GM19240 (cell line): Measurements from ENCODE around the gene ZFP14.

Experiments used
- DNase-seq: peaks from one replicate; pipeline ENCODE4 v3.0.0; 2011; ENCODE audit warnings: low spot score; ENCODE audit not compliant: insufficient read length

The ZFP14 gene

DNA sequence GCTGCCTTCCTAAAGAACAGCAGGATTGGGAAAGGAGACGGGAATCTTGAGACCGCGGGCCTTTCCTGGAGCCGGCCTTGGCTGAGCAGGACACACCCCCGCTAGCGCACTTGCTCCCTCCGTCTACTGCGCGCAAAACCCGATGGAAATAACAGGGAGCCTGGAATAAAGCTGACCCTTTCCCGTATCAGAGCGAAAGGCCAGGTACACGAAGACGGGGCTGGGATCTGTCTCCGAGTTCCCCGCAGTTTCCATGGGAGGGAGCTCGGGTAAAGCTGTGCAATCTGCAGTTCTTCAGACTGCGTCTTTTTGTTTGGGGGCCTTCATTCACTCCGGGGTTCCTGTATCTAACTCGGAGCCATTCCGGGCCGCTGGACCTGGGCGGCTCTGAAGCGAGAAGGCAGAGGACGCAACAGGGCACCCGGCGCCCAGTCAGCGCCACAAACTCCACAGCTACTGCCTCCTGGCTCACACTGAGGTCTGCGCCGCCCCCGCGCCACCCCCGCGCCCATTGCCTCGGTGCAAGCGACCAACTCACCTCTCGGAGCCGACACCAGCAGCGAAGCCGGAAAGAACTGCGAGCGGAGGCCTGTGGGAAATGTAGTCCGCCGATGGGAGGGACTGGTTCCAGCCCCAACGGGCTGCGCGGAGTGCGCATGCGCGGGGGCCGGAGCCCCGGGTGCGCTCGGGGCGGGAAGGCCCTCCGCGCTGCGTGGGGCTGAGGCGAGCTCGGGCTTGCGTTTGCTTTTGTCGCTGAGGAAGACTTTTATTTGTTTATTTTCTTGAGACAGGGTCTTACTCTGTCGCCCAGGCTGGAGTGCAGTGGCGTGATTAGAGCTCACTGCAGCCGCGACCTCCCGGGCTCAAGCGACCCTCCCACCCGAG, at the start of gene ZFP14:
ZFP14 (minus strand) TSS at position 577 of the 885 bp plus-strand sequence. CDS start 11,309 bp downstream, outside the sequence.
- peak; percentile 97 for DNase-seq

DNA sequence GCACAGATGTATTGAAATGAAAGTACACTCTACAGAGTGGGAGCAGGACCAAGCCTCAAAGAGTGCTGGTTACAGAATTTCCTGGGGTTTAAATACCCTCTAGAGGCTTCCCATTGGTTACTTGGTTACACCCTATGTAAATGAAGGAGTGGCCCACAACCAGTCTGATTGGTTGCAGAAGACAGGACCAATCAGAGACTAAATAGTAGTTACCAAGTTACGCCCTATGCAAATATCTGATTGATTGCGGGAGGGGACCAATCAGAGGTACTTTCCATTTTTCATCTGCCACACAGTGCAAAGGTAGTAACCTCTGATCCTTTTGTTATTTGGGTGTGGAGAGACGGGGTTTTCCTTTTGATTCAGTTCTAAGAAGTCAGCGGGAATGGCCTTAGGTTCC, 44.9 kb upstream of the ZFP14 start:
- no peak for DNase-seq

DNA sequence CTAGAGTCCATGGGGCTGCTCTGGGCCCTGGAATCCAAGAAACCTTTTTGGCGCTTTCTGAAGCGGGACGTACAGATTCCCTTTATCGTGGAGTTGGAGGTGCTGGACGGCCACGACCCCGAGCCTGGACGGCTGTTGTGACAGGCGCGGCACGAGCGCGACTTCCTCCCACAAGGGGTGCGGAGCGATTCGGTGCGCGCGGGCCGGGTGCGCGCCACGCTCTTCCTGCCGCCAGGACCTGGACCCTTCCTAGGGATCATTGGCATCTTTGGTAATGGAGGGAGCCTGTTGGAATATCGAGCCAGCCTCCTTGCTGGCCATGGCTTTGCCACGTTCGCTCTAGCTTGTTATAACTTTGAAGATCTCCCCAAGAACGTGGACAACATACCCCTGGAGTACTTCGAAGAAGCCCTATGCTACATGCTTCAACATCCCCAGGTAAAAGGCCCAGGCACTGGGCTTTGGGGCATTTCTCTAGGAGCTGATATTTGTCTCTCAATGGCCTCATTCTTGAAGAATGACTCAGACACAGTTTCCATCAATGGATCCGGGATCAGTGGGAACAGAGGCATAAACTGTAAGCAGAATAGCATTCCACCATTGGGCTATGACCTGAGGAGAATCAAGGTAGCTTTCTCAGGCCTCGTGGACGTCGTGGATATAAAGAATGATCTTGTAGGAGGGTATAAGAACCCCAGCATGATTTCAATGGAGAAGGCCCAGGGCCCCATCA, 42.9 kb upstream of the ZFP14 start:
- DNase-seq, result no peak

GRCh38 chr19:36420961-36421748, 42.2 kb upstream of the ZFP14 start:
- DNase-seq, result no peak

DNA sequence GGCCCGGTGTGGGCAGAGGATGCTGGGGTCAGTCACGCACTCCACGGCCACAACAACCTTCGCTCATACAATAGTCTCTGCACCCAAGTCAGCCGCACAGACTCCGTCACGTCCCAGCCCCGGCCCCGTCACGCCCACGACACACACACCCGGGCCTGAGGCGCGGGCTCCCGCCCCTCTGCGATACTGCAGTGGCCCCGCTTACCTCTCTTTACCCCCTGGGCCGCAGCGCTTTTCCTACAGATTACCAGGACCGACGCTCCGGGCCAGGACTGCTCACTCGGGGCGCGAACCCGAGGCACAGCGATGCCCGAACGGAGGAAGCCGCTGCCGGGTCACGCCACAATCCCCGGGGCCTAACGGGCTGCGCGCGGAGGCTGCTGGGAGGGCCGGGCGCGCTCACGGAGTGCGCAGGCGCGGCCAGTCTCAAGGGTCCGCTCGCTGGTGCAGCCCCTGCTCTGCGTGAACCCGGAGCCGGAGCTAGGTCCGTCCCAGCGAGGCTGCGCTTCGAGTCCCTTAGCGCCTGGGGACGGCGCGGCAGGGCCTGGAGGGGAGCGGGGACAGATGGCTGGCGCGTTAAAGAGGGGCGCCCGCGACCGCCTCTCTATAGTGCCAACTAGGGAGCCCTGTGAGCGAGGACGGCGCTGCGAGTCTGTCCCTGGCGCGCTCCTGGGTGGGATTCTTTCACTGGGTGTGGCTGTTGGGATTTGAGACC, 39.4 kb upstream of the ZFP14 start, which contains the start of gene ZFP82:
ZFP82 (minus strand) TSS at position 358 of the 715 bp plus-strand sequence. CDS start 8,855 bp downstream, outside the sequence.
- DNase-seq, result peak; percentile 81

GRCh38 chr19:36417752-36418286, 38.8 kb upstream of the ZFP14 start:
- DNase-seq, result no peak

GRCh38 chr19:36409841-36410240, 30.8 kb upstream of the ZFP14 start:
- no peak for DNase-seq

DNA sequence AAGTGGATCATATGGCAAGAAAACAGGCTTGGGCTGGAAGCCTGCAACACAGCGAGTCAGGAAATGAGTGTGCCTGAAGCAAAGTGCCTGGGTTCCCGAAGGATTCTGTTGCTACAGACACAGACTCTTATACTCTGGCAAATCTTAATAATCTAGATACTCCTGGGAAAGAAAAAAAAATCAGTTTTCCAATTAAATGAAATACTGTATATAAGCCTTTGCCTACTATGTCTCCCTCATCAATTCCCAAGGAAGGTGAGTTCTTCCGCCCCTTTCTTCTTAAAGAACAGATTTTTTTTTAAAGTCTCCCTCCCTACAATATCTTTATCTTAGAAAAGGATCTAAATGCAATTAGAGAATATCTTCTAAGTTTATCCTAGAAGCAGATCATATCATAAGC, 29.1 kb upstream of the ZFP14 start:
- no peak for DNase-seq

GRCh38 chr19:36404498-36404897, 25.5 kb upstream of the ZFP14 start:
- no peak for DNase-seq

- DNase-seq, result no peak
These were observed 22.5 kb upstream of the ZFP14 start for GRCh38 chr19:36401475-36401874.

- DNase-seq, result no peak
These were observed 19.6 kb upstream of the ZFP14 start for GRCh38 chr19:36398571-36398970.

DNA sequence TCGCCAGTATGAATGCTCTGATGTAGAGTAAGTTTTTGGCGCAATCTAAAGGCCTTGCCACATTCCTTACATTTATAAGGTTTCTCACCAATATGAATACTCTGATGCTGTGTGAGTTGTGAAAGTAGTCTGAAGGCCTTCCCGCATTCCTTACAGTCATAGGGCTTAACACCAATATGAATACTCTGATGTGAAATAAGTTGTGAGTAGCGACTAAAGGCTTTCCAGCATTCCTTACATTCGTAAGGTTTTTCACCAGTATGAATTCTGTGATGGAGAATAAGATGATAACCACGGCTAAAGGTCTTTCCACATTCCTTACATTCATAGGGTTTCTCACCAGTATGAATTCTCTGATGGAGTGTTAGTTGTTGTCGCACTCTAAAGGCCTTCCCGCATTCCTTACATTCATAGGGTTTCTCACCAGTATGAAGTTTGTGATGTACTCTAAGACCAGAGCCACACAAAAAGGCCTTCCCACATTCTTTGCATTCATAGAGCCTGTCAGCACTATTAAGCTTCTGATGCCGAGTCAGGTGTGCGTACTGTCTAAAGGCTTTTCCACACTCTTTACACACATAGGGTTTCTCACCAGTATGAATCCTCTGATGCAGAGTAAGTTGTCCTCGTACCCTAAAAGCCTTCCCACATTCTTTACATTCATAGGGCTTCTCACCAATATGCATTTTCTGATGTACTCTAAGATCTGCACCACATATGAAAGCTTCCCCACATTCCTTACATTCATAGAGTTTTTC, 14.1 kb upstream of the ZFP14 start:
- DNase-seq, result no peak

- no peak for DNase-seq
These were observed 464 bp upstream of the ZFP14 start for GRCh38 chr19:36379510-36379819.

GRCh38 chr19:36377541-36378178, 1.3 kb downstream of the ZFP14 start:
- no peak for DNase-seq

GRCh38 chr19:36373638-36374156, 5.3 kb downstream of the ZFP14 start:
- no peak for DNase-seq

GRCh38 chr19:36371886-36372285, 7.1 kb downstream of the ZFP14 start:
- no peak for DNase-seq

DNA sequence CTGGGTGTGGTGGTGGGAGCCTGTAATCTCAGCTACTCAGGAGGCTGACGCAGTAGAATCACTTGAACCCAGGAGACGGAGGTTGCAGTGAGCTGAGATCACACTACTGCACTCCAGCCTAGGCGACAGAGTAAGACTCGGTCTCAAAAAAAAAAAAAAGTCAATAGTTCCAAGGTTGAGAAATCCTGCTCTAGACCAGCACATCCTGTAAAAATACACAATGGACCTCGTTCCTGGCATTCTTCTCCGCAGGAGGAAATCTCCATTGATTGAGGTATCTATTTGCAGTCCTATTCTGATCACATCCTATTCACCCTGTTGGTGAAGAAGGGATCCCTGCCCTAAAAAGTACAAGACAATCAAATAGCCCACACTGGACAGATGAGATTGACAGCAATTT, 15.2 kb downstream of the ZFP14 start:
- DNase-seq, result no peak

- DNase-seq, result no peak
These were observed 38.1 kb downstream of the ZFP14 start for GRCh38 chr19:36340786-36341372.
